Limb (tissue), 2 donors: ENCODE measurements around the gene CRISPLD2.

Source experiments
- DNase-seq, 2 donors: peaks; one replicate each; pipeline ENCODE4 v3.0.0-alpha.2; 2016; ENCODE audit errors: extremely low spot score in 2 of 2

The CRISPLD2 gene

DNA sequence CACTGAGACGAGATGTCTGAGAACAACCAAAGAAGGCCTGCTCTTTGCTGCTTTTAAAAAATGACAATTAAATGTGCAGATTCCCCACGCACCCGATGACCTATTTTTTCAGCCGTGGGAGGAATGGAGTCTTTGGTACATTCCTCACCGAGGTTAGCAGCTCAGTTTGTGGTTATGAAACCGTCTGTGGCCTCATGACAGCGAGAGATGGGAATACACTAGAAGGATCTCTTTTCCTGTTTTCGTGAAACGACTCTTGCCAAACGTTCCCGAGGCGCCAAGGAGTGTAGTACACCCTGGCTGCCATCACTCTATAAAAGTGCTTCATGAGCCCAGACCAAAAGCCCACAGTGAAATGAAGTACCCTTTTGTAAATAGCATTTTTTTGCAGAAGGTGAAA is 87.8 kb downstream of the CRISPLD2 start:
- no peak for DNase-seq

DNA sequence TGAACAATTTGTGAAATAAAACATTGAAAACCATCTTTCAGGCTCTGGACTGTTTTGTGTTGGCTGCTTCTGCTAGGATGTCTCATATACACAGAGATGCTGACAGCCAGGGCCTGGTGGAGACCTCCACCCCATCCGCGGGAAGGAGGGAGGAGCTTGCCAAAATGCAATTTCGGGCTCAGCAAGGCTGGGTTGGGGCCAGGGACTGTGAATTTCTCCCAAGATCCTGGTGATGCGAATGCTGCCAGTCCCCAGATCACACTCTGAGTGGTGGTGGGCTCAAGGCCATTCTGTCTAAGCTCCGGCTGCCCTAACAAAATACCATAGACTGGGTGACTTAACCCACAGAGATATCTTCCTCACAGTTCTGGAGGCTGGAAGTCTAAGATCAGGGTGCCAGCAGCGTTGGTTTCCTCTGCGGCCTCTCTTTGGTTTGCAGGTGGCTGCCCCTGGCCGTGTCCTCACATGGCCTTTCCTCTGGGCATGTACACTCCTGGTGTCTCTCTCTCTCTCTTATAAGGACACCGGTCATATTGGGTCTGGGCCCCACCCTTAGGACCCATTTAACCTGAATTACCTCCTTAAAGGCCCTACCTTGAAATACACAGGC is 89.8 kb downstream of the CRISPLD2 start:
- DNase-seq, result no peak

DNA sequence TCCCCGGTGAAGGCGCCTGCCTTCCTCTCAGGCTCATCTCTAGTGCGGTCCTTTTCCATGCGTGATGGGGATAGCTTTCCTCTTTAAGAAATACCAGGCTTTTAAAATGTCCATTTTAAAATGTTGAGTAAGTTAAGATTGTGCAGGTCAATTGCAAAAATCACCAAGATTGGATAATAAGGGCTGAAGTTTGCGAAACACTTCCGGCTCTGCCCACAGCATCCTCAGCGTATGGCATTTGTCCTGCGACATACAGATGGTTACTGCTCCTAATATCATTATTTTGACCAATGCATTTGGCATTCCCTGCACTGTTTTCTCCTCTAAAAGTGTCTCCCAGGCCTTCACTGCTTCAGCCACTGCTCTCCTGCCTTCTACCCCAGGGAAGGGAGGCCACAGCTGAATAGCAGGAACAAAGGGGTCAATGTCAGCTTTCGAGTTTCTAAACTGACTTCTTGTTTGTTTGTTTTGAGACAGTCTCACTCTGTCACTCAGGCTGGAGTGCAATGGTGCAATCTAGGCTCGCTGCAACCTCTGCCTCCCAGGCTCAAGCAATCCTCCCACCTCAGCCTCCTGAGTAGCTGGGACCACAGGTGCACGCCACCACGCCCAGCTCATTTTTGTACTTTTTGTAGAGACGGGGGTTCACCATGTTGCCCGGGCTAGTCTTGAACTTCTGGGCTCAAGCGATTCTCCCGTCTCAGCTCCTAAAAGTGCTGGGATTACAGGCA is 91.9 kb downstream of the CRISPLD2 start:
- DNase-seq, result no peak

DNA sequence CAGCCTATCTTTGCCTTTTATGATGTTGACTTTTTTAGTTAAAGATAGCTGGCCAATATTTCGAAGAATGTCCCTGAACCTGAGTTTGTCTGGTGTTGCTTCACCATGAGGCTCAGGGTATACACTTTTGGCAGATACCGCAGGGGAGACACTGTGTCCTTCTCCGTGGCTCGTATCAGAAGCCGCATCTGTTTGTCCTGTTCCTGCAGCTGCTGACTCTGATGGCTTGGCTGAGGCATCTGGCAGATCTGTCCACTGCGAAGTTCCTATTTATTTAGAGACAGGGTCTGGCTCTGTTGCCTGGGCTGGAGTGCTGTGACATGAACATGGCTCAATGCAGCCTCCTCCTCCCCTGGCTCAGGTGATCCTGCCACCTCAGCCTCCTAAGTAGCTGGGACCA is 93.5 kb downstream of the CRISPLD2 start:
- DNase-seq, result no peak

DNA sequence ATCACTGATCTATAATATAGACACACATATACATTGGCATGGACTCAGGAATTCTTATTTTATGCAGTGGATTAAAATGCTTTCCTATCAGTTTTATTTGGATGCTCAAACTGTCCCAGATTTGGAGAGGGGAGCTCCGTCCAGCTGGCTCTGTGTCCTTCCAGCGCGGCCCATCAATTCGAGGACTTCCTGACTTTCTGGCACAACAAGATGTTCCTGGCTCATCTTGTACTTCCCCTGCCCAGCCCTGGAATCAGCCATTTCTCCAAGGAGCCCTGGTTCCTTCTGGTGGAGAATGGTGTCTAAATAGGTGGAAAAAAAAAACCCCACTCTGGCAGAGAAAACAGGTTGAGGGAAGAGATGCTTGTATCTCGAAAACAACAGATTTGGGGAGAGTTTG is 94.5 kb downstream of the CRISPLD2 start:
- DNase-seq, result no peak

DNA sequence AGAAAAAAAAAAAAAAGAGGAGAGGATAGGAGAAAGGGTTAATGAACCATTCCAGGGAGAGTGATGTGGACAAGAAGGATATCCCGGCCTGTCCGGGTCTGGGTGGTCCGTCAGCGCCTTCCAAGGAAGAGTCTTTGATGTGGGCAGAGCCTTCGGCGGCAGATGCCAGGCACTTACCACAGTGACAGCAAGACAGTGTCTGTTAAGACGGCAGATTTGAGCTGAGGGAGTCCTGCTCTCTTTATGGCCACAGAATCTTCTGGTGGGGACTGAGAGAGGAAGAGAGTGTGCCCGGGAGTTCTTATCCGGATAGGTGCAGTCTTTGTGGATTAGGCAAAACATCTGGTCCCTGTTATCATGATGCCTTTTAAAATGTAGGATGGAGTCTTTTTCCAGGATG is 96.4 kb downstream of the CRISPLD2 start:
- DNase-seq, result no peak

DNA sequence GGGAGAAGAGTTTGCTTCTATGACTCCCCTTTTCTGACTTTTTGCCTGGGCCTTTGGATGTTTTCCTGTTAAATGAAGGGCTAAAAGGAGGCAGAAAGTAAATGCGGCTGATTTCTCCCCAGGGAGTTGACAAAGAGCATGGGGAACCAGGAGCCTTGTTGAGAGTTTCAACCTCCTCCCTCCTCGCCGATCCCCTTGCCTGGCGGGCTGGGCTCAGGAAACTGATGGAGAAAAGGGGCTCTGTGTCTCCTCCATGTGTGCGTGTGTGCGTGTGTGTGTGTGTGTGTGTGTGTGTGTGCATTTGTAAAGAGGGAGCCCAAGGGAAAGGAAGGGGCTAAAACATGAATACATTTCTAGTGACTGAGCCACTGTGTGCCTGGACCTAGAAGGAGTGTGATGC is 97.1 kb downstream of the CRISPLD2 start:
- no peak for DNase-seq

DNA sequence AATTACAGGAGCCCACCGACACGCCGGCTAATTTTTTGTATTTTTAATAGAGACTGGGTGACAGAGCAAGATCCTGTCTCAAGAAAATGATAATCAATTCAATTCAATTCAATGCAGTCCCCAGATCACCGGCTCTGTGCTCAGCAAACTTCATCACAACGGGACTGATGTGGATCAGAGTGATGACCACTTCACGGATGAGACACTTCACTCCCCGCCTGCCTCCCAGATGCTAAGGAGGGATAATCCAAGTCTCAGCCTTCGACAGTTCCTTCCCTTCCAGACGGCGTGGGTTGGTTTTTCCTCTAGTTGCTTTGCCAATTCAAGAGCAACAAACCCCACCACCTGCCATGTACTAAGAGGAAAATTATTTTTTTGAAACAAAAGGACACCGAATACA is 97.7 kb downstream of the CRISPLD2 start:
- DNase-seq, result no peak

DNA sequence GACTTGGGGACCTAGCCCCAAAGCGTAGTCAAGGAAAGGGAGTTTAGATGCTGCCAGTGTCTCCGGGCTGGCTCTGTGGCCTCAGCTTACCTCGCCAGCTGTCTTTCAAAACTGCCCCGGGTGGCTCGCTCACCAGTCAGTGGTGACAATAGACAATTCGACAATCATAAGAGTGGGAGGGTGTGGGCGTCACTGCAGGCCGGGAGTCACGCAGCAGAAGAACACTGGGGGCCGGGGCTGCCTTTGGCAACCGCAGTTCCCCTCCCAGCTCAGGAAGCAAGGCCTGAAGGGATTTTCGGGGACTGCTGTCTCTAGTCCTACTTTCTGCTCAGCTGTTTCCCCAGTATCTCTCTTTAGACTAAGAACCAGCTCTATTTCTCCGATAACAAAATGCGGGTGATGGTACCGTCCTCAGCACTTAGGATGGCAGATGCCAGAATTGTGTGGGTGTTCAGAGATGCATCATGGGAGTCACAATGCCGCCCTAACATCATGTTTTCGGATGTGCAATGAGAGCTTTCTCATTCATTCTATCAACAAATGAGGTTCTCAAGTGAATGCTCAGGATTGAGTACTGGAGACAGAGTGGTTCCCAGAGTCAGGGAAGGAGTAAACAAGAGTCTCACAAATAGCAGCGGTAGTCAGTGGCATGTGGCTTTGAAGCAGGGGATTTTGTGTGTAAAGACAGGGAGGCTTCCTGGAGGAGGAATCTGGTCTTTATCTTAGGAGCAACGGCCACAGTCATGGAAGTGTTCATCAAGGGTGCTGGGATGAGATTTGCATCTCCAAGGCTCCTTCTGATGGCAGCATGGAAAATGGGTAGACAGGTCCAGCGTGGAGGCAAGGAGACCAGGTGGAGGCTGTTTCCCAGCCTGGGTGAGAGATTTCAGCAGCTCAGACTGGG is 98.5 kb downstream of the CRISPLD2 start:
- no peak for DNase-seq

DNA sequence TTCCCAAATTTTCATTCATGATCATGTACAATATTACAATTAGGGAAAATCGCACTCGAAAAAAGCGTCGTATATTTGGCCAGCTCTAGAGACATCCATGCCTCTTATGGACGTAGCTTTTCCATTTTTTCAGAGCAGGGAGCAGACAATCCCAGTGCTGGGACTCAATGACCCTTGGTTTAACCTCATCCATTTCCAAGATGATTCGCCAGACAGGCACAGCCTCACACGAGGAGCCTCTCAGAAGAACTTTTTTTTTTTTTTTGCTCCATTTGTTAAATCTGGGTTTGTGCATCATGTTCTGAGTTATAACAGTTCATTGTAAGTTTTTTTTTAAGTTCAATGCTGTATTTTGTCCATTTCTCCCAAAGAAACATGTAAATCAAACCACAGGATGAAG is 99.5 kb downstream of the CRISPLD2 start:
- DNase-seq, result no peak

DNA sequence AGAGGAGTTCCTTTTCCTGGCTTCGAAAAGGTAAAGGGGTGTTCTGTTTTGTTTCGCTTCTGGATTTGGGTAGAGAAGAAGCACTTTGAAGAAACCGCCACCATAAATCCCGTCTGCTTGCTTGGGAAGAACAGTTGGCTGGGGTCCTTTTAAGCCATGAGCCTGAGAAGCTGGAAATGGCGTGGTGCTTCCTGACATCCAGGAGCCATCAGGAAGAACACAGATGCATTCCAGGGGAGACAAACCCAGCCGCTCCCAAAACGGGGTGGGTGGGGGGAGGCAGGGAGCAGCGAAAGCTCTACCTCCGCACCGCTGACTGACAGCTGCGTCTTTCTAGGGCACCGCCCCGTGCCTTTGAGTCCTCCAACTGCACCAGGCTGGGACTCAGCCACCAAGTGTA is 99.9 kb downstream of the CRISPLD2 start:
- no peak for DNase-seq

DNA sequence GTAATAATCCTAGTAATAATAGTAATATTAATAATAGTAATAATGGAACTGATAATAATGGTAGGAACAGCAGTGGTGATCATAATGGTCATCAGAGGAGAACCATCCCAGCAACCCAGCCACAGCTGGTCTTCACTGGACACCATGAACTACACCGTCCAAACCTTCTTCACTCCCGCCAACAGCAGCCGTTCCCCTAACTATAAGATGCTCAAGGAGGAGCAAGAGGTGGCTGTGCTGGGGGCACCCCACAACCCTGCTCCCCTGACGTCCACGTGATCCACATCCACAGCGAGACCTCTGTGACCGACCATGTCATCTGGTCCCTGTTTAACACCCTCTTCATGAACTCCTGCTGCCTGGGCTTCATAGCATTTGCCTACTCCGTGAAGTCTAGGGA is 100.5 kb downstream of the CRISPLD2 start:
- no peak for DNase-seq

DNA sequence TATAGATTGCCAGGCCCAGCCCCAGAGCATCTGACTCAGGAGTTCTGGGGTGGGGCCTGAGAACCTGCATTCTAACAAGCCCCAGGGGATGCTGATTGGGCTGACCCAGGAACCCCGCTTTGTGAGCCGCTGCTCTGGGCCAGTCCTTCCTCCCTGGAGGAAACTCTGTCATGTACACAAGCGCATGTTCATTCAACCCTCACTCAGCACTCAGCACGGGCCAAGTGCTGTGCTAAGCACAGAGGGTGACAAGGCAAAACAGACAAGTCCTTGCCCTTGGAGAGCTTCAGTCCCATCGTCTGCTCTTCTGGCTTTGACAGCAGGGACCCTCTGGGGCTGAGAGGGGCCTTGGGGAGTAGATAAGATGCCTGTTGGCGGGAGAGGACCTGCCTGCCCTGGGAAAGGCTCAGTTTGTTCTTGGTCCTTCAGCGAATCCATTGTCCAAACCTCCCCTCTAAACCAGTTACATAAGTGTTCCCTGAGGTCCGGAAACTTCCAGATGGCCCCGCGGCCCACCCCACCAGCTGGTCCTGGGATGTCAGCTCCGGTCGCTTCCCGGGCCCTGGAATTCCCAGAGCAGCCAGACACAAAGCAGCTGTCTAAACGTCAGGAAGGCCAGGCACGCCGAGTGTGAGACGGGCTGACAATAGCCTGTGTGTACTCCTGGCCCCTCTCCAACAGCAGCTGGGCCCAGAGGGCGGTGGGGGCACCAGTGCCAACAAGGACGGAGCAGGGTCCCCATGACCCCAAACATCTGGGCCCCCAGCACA is 102.8 kb downstream of the CRISPLD2 start:
- peak; percentile 75 to 76 for DNase-seq

DNA sequence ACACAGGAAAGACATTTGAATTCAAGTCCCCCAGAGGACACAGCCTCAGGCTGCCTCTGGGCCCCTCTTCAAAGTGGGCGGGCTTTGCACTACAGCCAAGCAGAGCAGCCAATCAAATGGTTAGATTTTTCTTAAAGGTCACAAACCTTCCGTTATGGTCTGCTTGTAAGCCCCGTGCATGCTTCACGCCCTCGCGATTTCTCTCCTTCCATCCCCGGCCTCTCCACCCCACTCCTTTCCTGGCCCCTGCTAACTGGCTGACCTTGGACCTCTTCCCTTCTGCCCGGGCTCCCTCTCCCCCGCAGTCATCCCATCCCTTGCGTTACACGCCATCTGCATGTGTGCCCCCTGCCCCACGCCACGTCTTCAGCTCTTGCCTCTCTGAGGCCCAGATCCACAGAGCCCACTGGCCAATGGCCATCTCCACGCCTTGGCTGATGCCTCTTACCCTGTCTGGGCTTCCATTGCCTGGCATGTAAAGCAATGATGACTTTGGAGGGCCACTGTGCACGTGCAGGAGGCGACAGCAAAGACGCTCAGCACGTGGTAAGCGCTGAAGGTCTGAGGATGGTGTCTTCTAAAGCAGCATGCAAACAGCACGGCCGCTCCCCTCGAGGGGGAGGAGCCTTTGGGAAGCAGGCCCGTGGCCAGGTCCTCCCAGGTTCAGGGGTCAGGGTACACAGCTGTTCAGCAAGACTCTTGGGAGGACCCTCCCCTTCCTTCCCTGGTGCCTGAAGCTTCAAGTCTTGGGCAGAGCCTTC is 104.7 kb downstream of the CRISPLD2 start:
- DNase-seq, result no peak

DNA sequence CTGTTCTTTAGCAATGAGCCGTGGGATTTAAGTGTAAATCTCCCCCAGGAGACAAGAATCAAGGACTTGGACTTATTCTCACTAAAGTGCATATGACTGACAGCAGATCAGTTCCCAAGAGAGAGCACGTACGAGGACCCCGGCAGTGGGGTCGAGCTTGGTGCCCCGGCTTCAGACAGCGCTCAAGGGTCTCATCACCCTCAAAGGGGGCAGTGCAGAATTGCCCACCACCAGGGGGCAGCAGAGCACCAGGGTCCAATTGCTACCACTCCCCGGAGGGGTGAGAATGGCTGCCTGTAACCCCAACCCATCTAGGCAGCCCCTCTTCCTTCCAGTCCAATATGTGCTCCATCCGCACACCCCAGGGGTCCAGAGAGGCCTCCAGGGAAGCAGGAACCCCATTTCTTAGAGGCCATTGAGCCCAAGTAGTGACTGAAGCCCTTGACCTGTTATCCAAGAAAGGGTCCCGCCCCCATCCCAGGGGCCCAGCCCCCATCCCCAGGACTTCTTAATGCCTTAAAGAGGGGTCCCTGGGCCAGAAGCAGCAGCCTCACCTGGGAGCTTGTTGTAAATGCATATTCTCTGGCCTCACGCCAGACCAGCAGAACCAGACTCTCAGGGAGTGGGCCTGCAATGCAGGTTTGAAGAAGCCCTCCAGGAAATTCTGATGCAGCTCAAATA is 105.4 kb downstream of the CRISPLD2 start:
- no peak for DNase-seq

DNA sequence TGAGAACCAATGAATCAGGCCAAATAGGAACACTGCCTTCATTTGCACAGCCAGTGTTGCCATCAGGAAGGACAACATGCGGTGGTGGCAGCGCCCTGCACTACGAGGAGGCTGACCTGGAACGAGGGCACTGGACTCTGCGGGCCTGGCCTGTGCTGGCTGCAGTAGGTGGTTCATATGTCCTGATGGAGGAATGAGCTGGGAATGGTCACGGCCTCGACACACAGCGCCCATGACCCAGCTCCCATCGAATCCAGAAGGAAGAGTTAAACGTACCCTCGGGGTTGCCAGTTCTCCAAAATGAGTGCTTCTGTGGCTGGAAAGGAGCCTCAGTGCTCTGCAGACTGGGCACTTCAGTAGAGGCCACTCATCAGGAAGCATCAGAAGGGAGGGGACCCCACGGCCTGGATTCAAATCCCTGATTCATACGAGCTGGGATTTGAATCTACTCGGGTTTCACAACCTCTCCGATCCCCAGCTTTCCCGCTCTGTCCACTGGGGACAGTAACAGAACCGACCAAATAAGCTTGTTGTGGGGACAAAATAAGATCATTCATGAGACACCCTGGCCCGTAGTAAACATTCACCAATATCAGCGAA is 106.1 kb downstream of the CRISPLD2 start:
- DNase-seq, result no peak

DNA sequence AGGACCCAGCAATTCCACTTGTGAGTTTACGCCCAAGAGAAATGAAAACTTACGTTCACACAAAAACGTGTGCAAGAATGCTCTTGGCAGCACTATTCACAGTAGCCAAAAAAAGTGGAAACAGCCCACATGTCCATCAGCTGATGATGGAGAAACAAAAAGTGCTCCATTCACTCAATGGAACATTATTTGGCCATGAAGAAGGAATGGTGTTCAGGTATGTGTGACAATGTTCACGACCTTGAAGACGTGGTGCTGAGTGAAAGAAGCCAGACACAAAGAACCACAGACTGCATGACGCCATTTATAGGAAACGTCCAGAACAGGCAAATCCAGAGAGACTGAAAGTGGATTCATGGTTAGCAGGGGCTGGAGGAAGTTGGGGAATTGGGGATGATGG is 106.7 kb downstream of the CRISPLD2 start:
- DNase-seq, result no peak

DNA sequence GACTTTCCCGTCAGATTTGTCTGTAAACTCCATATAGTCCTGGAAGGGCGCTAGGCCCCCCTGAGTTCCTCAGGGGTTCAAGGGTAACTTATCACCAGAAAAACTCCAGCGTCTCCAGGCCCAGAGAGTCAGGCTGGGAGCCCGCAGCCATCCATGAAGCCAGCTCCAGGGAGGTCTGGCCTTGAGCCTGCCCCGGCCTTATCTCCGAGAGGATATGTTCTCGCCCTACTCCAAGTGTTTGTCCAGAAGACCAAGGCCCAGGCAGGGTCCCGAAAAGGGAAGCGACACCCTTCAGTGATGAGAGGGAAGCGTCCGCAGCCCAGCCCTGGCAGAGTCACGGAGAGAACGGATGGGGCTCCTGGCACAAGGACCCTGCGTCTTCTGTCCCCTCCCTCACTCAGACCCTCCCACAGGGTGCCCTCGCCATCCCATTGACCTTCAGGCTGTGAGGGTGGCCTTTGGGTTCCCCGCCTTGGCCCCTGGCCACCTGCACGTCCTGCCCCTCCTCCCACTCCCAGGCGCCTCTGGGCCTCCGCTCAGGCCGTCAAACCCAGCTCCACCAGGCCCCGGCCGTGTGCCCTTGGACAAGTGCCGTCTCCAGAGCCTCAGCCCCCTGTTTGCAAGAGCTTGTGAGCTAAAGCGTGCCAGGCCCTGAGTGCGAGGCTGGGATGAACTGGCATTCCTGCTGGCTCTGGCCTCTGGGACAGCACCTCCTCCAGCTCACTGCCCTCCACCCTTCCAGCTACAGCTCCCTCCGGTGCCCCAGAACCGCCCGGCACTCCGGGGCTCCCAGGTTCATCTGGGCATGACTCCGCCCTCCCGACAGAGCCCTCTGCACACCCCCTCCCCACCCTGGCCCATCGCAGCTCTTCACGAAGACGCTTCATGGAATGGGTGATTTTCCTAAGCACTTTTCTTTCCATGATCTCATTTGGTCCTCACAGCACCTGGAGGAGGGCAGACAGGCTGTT is 108.1 kb downstream of the CRISPLD2 start:
- DNase-seq, result no peak
